ENCODE data around the gene EYS.

- TF ChIP-seq CTCF (IDR thresholded peaks at IDR 0.05; ENCODE audit: control extremely low read depth in 1 of 3, insufficient read depth in 1 of 3, low read depth in 1 of 3, low read length in 3 of 3): no peak
- TF ChIP-seq FOSL1 (IDR thresholded peaks at IDR 0.05; ENCODE audit: insufficient read depth, low read depth, low read length): no peak
- no peak for TF ChIP-seq POLR2A (IDR thresholded peaks at IDR 0.05; ENCODE audit: control extremely low read depth in 1 of 2, low read depth in 2 of 2, low read length in 2 of 2)
- no peak for TF ChIP-seq YY1 (IDR thresholded peaks at IDR 0.05; ENCODE audit: low read depth, low read length)
- no peak for TF ChIP-seq SUZ12 (IDR thresholded peaks at IDR 0.05; ENCODE audit: low read length)
- TF ChIP-seq EGR1 (IDR thresholded peaks at IDR 0.05; ENCODE audit: borderline replicate concordance, low read depth, low read length): no peak
- TF ChIP-seq CEBPB (IDR thresholded peaks at IDR 0.05; ENCODE audit: low read depth, low read length): no peak
- no peak for TF ChIP-seq BRCA1 (IDR thresholded peaks at IDR 0.05; ENCODE audit: low read depth, low read length)
- TF ChIP-seq POLR2AphosphoS5 (IDR thresholded peaks at IDR 0.05; ENCODE audit: low read depth, low read length): no peak
These were observed 1115.4 kb downstream of the EYS start for GRCh38 chr6:64591676-64592036.

Data from H1 (cell line).